Suppressor macrophage treated with lipopolysaccharide for 4 hours (primary cell): ENCODE measurements around the gene BCAT1.

Source experiments
- DNase-seq: peaks from one replicate; pipeline ENCODE4 v3.0.0-alpha.2; 2020

The BCAT1 gene

DNA sequence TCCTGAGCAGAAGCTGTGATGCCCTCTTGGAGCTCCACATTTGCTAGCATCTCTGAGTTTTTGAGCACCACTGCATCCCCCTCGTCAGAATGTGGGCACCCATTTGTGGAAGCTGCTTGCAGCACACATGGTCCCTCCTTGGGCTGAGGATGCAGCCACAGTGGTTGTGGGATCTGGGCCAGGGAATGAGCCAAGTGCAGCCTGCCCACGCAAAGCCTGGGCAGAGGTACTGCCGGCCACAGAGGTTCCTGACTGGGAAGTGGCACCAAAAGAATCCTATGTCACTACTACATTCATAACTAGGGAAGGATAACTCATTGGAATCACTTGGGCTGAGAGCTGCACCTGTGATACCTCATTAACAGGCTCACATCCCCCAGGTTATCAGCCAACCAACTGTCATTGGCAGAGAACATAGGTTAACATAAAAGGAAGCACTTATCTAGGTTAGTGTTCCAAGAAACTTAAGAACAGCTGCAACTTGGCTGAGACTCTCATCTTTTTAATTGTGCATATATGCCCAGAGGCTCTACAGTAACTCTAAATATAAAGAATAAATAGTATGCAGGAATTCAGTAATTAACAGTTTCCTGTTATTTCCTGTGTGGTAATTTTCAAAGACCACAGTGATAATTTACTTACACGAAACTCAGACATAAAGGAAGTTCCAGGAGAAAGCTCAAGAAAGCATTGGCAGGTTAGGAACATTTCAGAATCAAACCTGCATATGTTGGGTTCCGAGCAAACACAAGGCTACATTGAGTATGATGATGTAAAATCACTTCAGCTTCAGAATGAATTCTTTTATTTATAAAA, 145.3 kb downstream of the BCAT1 start:
- DNase-seq: peak; percentile 29

DNA sequence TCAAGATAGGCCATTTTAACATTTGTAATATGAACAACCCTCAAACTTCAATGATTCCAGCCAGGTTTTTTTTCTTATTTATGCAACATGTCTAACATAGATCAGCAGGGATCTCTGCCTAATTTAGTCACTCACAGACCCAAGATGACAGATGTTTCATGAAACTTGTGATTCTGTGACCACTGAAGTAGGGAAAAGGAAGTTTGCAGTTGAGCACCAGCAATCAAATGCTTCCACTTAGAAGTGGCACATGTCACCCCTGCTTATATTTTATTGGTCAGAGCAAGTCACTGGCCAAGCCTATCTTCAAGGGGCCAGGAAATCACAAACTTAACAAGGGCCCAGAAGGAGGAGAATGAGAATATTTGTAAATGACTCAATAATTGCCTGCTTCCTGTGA, 150.6 kb downstream of the BCAT1 start:
- peak; percentile 63 for DNase-seq

DNA sequence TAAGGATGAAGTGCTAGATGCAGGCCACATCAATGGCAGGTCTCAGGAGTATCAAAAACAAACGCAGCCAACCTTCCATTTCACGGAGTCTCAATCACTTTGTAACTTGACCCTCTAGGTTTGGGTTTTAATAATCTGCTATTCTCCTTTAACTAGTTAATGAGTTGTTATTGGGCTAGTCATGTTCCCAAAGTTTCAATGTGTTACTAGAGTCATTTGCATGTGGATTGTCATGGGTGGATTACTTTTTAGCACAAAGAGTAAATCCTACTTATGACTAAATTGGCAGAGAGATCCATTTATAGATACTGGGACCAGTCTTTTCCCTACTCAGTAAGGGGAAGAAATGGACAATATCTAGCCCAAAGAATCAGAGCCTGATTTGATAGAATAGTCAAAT, 151.0 kb downstream of the BCAT1 start:
- no peak for DNase-seq

DNA sequence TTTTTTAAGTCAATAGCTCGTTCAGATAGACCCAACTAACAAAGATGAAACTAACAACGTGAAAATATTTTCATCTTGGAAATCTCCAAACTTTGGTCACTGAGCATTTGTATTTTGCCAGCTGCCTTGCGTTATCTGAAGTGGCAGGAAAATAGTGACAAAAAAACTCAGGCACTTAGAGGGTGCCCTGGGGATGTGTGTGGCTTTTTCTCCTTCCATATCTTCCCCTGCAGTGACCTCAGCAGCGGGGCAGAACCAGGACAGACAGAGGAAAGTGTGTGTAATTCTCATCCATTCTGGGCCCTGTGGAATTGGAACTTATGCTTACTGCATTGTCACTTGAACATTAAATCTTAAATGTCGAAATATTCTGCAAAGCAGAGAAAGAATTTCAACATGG, 152.0 kb downstream of the BCAT1 start:
- DNase-seq: no peak

DNA sequence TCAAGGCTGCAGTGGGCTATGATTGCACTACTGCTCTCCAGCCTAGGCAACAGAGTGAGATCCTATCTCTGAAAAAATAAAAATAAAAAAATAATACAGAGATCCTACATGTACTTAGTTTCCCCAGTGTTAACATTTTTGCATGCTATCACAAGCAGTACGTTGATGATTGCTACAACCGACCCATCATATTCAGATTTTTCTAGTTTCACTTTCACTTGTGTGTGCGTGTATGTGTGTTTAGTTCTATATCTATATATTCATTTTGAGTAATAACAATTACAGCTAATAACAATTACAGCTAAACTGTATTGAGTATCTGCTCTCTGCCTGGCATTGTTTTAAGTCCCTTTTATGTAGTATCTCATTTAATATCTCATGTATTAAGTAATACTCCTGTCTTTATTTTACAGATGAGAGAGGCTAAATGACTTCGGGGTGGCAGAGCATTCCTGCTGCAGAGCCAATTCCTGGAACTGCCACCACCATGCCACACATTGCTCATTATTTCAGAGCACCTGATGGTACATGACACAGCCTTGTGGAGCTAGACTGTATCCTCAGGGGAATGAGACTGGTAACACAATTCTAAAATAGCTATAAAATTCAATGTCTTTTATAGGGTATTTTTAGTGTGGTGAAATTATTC, 153.1 kb downstream of the BCAT1 start:
- DNase-seq: peak; percentile 60

DNA sequence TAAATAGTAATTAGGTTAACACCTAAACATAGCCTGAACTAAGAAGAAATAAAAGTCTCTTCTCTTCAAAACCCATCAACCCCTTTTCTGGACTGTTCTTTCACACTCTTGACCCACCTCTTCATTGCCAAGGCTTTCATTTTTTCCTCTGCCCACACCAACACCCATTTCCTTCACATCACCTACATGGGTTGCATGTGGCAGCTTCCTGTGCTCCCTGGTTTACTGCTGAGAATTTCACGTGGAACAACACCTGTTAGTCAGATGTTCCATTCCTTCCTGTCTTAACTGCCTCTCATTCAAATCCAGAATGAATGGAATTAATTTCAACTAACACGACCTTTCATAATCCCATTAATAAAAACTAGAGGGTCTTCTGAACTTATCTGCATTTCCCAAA, 157.3 kb downstream of the BCAT1 start:
- DNase-seq: no peak

DNA sequence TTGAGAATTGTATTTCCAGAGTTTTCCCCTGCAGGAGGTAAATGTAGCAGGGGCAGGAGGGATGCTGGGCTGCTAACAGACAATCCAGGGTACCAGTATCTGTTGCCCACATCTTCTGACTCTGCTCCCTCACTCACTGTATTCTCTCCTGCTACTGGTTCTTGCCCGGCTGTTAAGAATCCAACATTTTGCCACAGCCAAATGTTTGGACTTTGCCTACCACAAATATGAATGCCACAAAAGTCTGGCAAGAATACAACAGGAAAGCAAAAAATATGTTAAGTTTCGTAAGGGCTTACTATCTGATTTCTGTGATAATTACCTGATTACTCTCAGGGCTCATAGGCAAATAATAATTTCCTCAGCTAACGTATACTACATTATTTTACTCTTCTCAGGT, 160.0 kb downstream of the BCAT1 start:
- DNase-seq: no peak

DNA sequence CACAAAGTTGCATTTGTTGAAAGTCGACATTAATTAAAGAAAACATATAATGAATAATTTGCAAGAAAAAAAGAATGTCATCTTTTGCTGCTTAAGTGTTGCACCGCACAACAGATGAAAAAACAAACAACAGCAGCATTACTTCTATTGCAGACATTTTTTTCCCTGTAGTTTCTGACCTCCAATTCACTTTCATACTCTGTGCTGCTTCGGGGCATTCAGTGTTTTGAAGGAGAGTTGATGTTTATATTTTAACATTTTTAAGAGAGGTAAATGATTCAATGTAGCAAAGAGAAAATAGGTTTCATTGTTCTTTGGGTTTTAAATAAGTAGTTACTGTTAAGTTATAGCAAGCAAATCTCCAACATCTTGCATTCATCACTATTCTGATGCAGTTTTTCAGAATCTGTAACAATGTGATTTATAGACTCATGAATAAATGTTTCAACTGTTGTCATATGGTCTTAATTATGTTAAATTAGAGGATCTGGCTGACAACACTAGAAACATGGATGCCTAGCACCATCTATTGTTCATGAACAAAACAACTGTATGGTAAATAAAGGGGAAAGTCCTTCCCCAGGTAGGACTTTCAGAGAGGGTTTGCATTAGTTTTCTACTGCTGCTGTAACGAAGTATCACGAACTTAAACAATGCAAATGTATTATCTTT, 168.1 kb downstream of the BCAT1 start:
- no peak for DNase-seq

DNA sequence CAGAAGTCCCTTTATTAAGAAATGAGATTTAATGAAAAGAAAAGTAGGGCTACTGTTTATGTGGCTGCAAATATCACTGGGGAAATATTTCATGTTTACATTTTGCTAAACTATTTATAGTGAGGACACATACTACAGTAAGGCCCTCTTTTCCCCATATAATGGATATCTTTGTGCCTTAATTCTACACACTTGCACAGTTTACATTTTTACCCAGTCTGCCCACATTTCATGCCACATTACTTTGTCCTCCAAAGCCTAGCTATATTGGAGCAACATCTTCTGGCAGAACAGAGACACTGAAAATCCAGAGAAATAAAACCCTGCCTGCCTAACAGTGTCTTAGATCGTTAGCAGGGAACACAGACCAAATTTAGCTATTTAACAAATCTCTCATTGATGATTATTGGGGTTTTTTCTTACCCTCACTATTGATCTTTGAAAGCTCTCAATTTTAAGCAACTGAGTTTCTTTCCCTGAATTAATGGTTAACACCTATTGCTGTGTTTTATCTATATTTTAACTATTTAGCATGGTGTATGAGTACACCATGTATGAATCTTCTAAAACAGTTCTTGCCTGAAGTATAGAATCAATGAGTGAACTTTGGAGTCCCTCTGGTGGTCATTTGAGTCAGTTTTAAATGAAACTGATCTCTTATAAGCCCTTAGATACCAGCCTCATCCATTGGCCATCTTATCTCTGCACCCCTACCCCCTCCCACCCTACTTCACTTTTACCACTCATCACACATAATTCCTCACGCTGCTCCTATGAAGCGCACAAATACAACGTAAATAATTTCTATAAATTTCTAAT, 170.2 kb downstream of the BCAT1 start:
- DNase-seq: peak; percentile 68

DNA sequence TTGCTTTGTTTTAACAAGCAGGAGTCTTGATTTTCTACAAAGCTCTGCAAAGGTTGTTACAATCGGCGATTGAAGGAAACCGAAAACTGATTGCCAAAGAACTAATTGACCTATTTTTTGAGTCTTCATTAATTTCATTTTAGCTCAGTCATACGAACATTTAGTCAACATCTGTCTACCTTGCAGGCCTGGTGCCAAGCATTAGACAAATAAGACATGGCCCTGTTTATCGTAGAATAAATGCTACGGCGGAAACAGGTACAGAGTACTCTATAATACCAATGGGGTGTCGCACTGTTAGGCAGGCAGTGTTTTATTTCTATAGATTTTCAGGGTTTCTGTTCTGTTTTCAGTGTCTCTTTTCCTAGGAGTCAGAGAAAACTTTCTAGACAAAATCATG, 171.5 kb downstream of the BCAT1 start:
- no peak for DNase-seq

DNA sequence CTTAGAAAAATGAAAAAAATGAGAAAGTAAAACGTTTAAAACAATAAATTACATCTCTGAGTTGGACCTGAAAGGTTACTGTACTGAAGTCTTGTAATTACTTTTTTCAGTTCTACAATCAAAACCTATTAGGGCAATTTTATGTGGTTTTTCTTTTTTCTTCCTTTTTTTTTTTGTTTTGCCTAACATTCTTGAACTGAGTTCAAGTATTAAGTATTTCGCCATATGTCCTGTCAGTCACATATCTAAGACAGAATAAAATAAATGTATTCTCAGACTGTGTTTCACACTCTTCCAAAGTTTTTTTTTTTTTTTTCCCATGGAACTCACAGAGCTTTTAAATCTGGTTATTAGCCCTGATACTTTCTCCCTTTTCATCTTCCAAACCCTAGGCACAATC, 172.0 kb downstream of the BCAT1 start:
- DNase-seq: no peak

DNA sequence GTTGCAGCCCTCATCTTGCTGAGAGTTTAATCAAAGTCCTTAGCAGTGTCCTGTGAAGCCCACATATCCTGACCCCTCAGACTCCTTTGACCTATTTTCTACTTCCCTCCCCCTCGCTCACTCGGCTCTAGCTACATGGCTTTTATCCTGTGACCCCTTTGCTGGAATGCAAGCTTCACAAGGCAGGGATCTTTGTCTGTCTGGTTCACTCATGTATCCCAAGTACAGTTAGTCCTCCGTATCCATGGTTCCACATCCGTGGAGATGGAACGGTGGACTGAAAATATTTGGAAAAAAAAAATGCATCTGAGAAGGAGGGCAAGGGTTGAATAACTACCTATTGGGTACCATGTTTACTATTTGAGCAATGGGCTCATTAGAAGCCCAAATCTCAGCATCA, 173.8 kb downstream of the BCAT1 start:
- DNase-seq: no peak

DNA sequence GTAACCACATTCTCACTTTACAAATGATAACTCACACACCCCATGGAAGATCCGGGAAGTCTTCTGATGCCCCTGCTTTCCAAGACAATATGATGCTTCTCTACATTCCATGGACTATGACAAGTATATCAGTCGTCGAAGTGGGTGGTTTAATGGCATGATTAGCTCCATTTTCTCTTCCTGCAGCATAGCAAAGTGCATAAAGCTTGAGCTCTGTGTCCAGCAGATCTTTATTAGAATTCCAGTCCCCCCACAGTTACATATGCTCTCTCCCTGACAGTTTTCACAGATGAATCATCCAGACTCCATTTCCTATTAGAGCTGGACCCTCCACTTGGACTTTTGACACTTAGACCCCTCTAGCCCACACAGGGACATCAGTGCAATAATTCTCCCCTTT, 174.9 kb downstream of the BCAT1 start:
- no peak for DNase-seq

DNA sequence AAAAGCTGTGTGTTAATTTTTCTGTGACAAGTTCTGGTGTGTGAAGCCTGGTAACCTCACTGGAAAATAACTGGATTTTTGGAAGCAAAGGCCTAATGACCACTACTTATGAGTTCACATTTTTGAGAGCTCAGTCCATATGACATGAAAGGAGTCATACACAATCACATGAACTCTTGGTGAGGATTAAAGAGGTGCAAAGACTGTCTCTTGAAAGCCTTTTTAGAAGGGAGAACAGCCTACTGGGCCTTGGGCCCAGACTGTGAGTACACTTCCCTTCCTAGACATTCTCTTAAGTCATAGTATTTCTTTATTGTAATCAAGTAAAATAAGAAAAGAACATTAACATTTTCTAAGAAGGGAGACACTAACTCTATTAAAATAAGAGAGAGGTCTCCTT, 176.1 kb downstream of the BCAT1 start:
- no peak for DNase-seq

DNA sequence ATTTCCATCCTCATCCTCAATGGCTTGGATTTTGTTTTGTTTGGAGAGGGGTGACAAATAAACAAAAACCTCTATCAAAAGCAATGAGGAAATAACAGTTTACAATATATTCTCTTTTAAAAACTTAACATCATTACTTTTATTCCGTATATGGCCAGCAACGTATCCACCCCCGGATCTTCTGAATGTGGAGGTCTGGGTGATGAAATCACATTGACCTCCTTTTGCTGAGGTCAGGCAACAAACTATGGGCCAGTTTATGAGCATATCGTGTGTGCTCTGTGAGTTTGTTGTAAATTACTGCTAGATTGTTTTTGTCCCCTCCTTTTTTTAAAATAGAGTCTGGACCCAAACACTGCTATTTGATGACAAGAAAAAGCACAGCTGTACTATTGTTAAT, 178.1 kb downstream of the BCAT1 start:
- no peak for DNase-seq

DNA sequence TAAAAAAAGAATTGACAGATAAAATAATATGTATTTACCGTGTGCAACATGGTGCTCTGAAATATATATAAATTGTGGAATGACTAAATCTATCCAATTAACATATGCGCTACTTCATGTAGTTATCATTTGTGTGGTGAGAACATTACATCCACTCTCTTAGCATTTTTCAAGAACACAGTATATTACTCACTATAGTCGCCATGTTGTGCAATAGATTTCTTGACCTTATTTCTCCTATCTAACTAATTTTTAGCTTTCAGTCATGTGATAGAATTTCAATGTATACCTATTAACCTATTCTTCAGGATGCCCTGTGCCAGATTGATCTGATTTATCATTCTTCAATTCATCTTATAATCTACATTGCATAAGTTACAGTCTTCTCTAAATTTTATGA, 178.6 kb downstream of the BCAT1 start:
- no peak for DNase-seq

DNA sequence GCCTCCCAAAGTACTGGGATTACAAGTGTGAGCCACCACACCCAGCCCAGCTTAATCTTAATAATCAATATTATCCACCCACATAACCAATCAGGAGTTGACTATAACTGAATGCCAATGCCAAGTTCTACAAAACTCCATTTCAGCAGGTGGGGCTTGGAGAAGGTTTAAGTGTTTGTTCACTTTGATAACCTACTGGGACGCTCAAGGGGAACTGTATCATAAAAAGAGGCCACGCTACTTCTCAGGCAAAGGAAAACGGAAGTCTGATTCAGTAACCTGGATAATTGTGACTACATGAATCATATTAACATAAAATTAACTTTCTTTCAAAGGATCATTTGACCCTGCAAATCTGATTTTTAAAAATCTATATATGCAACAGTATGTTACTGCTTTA, 179.2 kb downstream of the BCAT1 start:
- no peak for DNase-seq

DNA sequence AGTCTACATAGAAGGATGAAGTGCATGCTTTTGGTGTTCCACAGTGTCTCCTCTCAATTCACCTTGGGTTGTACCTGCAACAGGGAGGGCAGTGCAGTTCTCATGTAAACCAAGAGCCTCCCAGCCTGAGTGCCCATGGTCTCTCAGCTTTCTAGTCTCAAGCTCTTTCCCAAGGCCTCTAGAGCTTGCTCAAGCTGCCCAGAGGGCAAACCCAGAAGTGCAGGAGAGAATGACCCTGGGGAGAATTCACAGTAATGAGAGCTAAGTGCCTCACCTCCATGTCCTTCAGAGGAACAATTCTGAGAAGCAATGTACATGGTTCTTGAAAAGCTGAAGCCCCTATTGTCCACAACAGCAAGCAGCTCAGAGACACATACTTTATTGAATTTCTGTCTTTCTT, 180.5 kb downstream of the BCAT1 start:
- no peak for DNase-seq

DNA sequence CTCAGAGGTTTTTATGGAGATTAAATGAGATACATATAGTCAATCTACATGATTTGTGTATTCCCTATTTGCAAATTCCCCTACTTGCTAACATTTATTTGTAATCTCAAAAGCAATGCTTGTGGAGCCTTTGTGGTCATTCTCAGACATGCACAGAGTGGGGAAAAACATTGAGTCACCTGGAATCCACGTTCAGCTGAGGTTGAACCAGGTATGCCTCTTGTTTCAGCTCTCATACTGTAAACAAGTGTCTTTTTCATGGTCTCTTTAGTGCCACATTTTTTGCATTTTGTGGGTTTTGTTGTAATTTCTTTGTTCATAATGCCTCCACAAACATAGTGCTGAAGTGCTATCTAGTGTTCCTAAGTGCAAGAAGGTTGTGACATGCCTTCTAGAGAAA, 181.9 kb downstream of the BCAT1 start:
- DNase-seq: no peak

DNA sequence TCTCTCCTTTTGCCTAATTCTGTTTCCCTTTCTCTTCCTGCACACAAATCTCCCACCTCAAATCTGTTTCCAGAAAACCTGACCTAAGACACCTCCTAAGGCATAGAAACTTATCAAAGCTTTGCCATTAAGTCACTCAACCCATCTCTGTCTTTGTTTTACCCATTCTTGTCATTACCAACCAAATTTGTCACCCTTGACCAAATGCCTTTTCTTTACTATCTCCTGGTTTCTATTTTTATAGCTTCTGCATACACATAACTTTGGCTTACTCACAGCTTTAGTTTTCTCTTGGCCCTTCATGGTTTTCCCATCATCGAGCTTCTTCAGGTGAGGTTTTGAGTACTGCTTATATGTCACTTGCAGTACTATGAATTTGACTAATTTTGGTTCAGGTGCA, 184.2 kb downstream of the BCAT1 start:
- no peak for DNase-seq

DNA sequence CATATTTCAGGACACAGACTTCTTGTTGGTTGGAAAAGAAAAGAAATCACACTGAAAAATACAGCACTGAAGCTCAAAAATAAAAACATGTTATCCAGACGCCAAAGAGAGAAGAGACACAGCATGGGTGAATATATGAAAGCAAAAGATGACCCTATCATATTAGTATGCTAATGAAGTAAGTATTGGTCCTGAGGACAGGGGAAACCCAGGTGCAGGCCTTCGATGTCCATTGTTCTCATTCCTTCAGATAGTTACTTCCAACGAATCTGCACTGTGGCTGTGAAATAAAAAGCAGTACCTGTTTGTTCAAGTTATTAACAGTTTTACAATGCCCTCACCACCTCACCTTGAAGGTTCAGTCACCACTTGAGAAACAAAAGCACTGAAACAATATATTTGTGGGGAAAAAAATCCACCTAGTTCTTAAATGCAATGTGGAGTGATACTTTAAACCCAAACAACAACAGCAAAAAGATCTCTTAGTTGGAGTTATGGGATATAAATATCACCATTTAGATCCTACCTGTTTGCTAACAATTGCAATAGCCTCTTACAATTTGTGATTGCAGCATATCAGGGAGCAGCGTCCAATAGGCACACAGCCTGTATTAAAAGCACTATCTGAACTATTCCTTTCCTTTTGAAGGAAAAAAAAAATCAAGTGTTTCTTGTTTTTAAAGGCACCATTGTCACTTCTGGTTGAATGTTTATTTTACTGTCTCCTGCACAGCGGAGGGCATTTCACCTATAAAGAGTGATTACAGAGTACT, 188.1 kb downstream of the BCAT1 start:
- DNase-seq: no peak

DNA sequence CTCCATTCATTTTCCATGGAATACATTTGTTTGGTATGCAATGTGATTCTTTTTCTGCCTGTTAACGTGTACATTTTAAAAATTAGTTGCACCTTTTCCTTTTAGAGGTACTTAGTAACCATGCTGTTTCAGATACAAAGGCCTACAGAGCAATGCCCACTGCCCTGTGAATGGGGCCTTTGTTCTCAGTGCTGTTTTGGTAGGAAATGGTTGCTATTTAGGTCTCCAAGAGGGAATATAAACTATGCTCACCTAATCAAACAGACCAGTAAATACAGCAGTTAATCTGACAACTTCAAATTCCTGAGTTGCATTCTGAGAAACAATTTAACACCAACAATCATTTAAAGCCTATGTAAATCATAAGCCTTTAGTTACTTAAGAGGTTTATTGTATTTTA, 188.7 kb downstream of the BCAT1 start:
- no peak for DNase-seq
